GM19351 (cell line): ENCODE results near the gene SYNJ2.

Experiments used
- ATAC-seq: cut with Tn5 transposase; IDR thresholded peaks from one replicate; pipeline ENCODE4 v1.9.1; 2021; ENCODE audit warnings: mild to moderate bottlenecking, moderate library complexity; ENCODE audit not compliant: unreplicated experiment

Gene SYNJ2

DNA sequence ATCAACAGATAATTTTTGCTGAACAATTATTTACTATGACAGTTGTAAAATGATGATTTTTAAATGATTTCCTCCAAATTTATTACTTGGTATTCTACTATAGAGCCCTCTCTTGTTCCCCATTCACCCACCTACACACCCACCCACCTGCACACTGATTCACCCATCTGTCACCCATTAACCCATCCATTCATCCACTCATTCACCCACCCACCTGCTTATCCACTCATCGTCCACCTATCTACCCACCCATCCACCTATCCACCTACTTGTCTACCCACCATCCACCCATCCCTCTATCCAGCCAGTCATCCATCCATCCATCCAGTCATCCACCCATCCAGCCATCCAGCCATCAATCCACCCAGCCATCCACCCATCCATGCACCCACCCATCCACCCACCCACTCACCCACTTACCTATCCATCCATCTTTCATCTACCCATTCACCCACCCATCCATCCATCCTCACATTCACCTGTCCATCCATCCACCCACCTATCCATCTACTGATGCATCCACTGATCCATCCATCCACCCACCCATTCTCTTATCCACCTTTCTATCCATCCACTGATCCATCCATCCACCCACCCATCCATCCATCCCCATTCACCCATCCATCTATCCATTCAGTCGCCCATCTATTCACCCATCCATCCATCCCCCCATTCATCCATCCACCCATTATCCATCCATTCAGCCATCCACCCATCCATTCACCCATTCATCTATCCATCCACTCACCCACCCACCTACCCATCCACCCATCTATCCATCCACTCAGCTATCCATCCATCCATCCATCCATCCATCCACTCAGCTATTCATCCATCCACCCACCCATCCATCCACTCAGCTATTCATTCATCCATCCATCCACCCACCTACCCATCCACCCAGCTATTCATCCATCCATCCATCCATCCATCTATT, 72.0 kb downstream of the SYNJ2 start:
- ATAC-seq, result no peak

DNA sequence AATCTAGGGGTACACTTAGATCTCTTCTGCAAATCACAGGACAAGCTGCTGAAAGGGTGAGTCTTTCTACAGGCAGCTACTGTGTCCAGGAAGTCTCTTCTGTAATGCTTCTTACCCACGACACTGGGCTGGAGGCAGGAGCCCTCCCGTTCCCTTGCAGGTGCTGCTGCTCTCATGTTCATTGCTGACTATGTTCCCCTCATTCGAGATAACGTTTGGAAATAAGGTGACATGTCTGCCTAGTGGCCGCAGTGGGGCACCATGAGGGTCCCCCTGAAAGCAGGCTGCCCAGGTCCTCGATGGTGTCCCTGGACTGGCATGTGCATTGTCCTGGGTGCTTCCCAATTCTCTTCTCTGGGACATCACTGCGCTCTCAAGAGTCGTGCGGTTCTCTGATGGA, 74.7 kb downstream of the SYNJ2 start:
- no peak for ATAC-seq

DNA sequence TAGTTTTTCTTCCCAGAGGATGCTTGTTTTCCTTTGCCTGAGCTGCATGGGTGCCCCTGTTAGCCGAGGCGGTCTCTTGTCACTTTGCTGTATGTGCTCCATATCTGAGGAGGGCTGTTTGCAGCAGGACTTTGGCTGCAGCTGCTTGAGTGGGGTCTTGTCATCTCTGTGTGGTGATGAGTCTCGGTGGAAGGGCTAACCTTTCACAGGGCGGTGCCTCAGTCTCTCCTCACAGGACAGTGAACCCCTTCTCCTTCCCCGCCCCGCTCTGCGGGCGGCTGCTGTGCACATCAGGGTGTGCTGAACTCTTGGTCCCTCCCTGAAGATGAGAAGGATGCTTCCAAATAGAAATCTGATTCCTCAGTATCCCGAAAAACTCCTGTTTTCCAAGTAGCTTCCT, 75.1 kb downstream of the SYNJ2 start:
- no peak for ATAC-seq

DNA sequence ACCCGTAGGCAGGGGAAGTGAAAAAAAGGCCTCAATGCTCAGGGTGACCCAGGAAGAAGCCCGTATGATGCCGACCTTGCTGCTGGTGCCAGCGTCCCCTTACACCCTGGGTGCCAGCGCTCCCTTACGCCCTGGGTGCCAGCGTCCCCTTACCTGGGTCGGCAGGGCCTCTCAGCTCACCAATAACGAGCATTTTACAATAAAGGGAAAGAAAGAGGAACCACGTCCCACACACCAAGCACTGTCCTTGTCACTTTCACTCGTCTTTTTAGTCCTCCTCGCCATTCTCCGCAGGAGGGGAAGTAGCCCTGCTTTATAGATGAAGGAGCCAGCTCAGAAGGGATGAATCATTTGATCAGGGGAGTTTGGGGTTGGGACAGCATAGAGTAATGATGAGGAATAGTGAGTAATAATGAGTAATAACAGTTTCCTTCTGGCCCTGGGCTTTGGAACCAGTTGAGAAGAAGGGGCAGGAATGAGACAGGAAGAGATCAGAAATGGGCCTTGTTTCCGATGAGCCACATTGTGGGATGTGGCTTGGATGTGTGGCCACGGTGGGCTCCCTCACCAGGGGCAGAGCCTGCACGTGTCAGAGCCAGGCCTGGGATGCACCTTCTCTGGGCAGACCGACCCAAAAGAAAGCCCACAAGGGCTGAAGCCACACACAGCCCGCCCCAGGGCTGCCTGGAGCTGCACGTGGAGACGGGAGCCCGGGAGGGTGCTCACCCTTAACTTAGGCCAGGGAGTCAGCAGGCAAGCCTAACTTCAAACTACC, 75.7 kb downstream of the SYNJ2 start:
- no peak for ATAC-seq

DNA sequence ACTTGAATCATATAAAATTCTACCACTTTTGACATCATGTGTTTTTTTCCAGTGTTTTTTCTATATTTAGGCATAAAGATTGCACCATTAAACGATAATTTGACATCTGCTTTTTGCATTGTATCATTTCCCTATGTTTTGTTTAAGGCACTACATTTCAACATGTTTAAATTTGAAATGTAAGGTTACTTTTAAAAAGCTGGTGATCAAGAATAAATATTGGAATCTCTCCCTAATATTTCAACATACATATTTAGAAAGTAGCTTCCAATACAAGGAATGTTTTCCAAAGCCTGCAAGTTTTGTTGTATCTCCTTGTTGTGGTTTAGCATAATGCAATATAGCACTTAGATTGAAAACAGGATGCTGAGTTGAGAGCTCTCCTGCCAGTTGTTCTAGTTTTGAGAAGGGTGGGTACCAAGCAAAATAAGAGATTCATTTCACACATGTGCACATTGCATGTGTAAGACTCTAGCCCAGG, 76.5 kb downstream of the SYNJ2 start:
- no peak for ATAC-seq

DNA sequence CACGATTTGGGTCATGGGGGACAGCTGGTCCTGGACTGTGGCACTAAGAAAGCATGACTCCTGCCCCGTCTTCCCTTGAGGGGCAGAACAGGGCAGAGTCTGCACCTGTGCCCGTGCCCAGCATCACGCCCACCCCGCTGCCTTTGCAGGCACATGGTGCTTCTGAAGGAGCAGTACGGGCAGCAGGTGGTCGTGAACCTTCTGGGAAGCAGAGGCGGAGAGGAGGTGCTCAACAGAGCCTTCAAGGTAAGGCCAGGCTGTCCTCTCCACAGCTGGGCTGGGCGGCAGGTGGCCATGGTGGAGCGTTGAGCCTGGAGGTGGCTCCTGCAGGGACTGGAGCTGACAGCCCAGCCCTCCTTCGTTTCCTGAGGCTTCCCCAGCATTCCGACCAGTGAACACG, 77.4 kb downstream of the SYNJ2 start:
- ATAC-seq, result no peak

DNA sequence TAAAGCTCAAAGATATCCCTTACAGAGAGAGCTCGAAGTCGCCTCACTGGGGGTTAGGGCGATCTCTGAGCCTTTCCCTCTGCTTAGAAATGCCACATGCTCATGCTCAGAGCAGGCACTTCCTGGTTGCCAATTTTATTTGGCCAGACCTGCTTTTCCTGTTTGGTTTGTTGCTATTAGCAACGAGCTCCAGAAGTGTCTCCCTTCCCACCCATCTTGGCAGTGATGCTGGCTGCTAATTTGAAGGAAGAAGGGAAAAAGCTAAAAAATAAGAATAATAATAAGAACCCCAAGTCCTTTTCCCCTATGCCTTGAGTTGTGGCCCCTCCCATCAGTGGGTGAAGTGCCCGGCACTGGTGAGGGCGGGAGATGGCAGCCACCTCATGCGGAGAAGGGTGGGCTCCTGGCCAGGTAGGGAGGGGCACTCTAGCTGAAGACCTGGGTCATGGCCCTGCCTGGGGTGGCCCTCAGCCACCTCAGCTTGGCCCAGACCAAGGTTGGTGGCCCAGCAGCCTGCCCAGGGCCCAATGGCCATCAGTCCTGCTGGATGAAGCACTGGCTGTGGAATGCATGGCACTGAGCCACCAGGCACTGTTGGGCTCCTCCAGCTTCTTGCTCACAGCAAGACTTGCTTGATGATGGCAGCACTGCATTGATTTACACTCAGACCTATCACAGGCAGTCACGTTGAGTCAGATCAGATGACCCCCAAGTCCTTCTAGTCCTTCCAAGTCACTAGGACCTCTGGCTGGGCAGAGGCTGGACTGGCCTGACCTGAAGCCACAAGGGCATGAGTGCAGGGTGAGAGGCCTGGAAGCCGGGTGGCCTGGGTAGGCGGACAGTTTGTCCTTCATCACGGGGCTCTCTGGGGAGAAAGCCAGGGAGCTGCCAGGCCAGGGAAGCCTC, 79.0 kb downstream of the SYNJ2 start:
- ATAC-seq, result no peak

DNA sequence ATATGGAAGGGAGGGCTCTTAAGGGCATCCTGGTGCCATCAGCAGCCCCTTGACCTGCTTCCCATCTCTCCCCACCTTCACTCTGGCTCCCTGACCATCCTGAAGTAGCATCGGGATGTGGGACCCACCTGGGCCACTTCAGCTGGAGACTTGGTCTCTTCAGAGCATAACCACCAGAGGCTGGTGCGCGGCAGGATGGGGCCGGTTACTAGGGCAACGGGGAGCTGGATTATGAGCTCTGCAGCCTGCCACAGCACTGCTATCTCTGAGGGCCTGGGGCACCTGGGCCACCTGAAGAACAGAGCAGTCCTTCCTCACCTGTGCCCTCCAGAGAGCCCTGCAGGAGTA, 79.7 kb downstream of the SYNJ2 start:
- no peak for ATAC-seq

DNA sequence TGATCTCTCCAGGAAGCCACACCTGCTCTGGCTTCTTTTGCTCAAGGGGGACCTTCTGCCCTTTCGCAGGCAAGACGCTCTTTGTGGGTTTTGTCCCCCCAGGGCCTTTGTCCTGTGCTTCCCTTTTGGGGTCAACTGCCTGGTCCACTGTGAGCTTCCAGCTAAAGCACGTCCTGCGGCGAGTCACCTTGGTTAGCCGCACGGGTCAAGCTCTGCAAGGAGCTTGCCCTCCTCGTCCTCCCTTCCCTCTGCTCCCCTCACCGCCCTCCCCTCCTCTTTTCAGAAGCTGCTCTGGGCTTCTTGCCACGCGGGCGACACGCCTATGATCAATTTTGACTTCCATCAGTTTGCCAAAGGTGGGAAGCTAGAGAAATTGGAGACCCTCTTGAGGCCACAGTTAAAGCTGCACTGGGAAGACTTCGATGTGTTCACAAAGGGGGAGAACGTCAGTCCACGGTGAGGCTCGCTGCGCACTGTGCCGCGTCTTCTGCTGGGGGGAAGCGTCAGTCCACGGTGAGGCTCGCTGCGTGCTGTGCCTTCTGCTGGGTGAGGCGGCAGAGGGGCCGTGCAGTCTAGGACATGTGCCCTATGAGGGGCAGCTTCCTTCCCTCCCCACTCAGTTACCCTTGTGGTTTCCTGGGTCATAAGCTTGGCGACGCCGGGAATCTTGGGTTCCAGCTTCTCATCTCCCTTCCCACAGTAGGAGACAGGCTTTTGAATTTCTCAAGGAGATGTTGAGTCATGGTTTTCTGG, 80.2 kb downstream of the SYNJ2 start:
- ATAC-seq, result no peak

DNA sequence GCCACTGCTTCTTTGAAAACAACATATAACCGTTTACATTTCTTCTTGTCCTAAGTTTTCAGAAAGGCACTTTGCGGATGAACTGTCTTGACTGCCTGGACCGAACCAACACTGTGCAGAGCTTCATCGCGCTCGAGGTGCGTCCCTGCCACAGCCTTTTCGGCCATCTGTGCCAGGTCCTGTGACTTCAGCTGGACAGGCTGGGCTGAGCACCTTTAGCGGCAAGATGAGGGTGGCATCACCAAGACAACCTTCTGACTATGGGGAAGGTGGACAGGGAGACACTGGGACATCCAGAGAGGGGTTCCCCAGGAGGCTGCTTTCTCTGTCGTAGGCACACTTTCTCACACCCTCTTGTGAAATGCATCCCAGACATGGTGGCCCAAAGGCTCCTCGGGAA, 82.1 kb downstream of the SYNJ2 start:
- ATAC-seq, result no peak

DNA sequence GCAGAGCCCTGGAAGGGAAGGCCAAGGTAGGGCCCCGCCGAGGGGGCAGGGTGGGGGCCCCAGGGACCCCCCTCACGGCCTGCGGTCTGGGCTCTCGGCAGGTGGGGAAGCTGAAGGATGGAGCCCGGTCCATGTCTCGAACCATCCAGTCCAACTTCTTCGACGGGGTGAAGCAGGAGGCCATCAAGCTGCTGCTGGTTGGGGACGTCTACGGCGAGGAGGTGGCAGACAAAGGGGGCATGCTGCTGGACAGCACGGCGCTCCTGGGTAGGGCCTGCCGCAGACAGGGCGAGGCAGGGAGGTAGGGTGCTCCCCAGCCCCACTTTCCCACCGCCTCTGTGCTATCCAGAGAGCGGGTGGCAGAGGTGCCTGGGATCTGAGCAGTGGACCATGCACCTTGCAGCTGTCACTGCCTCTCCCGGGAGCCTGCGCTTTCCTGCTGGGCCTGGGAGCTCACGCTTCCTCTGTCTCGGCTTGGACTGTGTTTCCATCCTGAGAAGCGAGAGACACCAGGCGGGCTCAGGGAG, 83.1 kb downstream of the SYNJ2 start:
- ATAC-seq, result no peak

DNA sequence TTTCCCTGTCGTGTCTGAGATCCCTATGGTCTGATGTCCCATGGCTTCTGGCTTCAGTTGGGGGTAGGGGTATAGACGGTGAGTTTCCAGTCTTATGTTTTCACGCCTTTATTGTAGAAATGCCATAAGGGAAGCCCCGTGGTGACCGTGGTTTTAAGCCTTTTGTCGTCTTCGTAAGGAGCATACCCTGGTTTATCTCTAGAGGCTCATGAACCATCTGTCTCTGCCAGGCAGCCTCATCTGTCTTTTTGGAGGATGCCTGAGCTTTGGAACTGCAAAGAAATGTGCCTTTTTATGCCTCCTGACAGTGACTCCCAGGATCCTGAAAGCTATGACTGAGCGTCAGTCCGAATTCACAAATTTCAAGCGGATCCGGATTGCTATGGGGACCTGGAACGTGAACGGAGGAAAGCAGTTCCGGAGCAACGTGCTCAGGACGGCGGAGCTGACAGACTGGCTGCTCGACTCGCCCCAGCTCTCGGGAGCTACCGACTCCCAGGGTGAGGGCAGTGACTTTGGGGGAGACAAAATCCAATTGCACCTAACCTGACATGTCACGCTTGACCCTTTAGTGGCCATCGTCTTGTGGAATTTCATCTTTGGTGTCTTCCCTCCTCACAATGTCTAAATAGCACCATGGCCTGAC, 84.6 kb downstream of the SYNJ2 start:
- no peak for ATAC-seq

DNA sequence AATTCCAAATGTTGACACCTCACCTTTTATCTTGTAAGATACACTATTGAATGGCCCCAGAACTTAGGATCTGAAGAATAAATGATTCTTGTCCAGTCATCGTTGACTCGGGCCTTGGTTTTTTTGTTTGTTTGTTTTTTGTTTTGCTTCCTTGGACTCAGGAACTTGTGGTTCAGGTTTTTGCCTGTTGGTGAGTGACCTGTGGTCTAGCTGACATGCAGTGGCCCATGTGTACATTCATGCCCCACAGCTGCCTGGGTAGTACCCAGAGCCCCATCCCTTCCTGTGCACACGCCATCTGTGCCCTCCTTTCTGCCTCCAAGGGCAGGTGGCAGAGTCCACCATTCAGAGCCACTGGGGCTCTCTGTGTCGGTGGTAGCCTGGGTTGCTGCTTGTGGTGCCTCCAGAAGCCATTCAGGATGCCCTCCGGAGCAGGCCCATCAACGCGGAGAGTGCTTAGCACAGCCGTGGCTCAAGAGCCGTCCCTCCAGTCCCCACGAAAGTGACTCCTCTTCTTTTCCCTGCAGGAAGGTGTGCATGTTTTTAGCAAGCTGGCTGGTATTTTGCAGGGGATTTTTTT, 85.9 kb downstream of the SYNJ2 start:
- ATAC-seq, result no peak

DNA sequence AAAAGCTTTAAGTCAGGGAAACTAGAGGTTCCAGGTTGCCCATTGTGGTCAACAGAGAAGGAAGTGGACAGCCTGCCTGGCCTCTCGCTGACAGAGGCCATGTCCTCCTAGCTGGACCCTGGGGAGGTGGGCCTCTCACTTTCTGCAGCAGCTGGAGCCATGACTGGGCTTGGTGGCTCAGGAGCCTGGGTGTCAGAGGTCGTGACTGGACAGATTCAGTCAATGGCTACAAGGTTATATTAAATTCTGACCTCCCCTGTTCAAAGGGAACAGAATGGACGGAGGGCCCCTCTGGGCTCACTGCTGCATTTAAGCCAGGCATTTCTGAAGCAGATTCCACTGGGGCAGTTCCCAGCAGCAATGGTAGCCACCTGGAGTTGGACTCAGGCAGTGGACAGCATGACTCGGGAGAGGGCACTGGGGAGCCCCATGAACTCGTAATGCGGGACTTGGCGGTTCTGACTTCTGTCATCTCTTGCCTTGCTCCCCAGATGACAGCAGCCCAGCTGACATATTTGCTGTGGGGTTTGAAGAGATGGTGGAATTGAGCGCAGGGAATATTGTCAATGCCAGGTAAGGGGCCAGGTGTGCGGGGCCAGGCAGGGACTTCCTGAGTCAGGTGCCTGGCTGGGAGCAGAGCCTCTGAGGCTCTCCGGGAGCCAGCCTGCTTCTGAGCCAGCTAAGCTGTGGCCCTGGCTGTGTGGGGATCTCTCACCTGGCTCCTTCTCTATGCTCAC, 86.7 kb downstream of the SYNJ2 start:
- ATAC-seq, result no peak

DNA sequence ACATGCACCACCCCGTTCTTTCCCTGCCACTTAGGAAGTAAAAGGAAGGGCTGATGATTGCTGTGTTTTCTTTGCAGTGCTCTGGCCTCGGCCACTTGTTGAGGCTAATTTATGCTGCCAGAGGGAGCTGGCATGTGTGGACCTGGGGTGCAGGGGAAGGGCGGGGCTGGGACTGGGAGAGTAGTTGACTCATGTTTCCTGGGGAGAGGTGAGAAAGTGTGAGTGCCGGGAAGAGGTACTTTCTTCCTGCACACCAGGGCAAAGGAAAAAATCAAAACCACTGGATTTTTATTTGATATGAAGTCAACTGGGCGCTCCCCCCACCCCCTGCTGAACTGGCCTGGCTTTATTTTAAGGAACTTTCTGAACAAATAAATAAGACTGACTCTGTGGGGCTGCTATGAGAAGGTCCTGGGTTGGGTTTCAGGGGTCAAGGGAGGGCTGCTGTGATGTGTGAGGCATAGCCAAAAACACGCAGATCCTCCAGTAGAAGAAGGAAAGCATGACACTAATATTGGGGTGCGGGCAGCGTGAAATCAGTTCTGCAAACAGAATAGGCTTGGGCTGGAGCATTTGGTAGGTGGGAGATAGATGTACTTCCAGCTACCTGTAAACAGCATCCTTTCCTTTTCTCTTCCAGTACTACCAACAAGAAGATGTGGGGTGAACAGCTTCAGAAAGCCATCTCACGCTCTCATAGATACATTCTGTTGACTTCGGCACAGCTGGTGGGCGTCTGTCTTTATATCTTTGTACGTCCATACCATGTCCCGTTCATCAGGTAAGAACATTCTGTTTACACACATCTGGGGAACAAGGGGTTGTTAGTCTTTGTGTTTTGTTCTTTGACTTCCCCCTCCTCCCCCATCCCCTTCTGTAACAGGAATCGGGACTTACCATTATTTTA, 87.5 kb downstream of the SYNJ2 start:
- no peak for ATAC-seq

DNA sequence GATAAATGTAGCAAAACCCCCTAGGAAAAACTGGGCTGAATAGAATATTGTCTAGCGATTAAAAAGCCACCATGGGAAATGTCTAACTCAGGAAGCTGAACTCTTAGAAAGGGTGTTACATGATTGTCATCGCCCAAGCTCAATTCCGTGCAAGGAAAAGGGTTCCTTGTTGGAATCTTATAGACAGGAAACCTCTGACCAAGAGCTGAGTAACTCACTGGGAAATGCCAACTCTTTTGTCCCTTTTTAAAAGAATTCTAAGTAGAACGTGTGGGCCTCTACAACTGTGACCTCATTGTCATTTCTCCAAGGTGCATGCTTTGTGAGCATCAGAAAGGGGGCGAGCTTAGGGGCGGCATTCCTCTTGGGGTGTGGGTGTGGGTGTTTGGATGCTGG, 88.1 kb downstream of the SYNJ2 start:
- no peak for ATAC-seq

DNA sequence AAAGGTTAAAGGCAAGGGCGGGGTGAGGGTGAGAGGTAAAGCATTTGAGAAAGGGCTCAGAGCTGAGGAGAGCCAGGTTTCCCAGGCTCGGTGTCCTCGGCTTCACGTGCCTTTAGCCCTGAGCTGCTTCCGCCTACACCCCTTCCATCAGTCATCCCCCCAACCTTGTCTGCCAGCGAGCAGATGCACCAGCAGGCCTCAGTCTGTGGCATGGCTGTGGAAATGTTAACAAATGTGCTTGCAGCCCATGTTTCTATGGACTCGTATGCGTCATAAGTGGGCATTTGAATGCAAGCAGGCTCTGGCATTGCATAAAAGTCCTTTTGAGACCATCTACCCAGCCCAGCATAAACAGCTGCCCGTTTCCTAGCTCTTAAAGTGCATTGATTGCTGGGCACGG, 88.8 kb downstream of the SYNJ2 start:
- ATAC-seq, result no peak
